DMS79 (cell line): ENCODE measurements around the gene CETN3.
"Not testable (repeated sequence)": the region's sequence is repeated elsewhere in the genome, so short reads cannot be mapped to it uniquely, and the experiment has no call there.

Experiments used
- DNase-seq: peaks from one replicate; lab custom pipeline; 2025; lab: John Stamatoyannopoulos, UW

The CETN3 gene

DNA sequence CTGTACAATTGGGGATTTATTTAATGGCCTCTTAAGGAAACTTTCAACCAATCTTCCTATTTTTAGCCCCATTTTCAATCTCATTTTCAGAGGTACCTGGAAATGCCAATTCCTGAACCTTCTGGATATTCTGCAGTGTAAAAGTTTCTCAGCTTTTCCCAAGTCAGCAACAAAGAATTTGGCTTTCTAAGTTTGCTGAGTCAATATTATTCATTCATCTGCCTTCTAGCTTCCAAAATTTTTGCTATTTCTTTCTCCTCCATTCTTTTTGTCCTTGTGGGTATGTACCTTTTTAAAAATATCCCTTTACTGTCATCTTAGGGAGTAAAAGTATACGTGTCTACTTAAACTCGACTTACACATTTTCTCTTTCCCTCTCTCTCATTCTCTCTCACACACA lies 25.7 kb downstream of the CETN3 start:
- DNase-seq, result no peak

DNA sequence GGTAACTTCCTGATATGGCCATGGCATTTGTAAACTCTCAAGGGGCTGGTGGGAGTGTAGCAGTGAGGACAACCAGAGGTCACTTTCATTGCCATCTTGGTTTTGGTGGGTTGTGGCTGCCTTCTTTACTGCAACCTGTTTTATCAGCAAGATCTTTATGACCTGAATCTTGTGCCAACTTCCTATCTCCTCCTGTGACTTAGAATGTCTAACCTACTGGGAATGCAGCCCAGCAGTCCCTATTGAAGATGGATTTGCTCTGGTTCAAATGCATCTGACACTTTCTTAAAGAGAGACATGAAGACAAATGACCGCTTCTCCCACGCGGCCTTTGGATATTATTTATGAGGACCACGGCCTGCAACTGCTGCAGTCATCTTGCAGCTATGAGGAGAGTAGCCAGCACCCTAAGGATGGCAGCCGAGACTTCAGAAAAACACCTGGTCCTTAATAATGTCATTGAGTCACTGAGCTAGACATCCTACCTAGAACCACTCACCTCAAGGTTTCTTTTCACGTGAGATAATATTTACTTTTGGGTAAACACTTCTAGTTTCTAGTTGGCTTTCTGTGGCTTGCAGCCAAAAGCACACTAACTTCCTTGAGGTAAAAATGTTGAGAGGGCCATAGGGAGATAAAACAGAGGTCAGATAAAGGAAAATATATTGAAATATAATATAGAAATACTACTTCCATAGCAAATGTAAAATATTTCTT lies 28.2 kb downstream of the CETN3 start:
- DNase-seq, result peak; percentile 13

DNA sequence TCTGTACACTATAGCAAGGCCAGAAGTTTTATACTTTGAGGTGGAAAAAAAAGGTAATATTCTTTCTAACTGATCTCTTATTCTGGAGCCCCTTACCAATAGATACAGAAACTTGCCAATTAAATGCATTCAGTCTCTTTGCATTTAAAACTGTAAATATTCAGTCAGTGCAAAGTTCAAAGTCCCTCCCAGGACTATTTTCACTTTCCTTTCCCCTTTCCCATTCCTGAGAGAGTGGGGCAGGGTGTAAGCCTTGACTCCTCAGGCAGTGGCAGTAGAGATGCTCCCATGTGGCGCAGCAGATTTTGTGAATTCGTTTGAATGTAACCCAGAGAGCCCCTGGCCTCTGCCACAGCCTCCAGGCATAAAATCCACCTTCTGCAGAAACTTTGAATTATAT lies 29.9 kb downstream of the CETN3 start:
- DNase-seq, result no peak

DNA sequence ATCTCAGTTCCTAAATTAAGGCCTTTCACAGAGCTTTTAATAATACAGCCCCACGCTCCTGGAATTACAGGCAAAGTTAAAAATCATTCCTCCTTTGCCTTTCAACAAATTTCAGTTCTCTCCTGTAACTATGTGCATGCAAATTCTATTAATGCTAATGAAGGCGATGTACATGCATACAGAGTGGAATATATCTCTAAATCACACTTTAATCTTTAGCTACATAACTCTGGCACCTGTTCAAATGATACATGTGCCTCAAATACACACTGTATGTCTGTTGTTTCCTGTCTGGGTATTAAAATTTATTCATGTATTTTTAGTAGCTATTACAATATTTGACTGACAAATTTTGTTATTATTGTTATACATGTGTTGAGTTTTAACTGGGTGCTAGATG lies 30.8 kb downstream of the CETN3 start:
- DNase-seq, result no peak

DNA sequence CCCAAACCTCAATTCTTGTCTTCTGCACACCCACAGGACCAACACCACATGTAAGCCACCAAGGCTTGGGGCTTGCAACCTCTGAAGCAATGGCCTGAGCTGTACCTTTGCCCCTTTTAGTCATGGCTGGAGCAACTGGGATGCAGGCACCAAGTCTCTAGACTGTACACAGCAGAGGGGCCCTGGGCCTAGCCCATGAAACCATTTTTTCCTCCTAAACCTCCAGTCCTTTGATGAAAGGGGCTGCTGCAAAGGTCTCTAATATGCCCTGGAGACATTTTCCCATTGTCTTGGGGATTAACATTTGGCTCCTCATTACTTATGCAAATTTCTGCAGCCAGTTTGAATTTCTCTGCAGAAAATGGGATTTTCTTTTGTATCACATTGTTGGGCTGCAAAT lies 38.3 kb downstream of the CETN3 start:
- DNase-seq, result not testable (repeated sequence)

DNA sequence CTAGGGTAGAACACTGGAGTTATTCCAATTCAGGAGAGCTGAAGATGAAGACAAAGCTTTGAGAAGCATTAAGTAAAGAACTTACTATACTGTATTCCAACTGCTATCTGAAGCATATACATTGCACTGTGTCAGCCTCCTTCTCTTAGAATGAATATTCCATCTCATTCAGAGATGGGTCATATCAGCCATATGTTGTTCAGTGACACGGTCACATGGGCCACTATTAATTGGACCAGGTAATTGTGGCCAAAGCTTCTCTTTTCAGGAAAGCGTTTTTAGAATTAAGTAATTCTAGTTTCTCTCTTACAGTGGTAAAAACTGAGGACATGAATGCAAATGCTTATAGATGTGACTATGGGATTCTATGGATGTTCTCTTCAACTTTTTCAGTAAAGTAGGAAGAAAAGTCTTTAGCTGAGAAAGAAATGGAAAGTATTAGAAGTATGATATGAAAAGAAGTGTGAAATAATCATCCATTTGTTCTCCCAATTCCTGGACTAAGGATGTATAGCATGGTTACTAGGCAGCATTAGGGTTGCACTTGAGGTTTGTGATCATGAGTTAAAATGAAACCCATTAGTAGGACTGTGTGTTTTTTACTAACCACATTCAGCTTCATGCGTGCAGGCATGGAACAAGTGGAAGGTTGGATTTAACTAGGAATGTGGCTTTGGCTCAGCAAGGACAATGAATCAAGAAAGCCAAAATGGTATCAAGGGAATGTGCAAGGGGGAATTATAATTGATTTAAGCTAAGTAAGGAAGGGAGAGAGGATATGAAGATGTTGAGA lies 40.9 kb downstream of the CETN3 start:
- DNase-seq, result no peak

DNA sequence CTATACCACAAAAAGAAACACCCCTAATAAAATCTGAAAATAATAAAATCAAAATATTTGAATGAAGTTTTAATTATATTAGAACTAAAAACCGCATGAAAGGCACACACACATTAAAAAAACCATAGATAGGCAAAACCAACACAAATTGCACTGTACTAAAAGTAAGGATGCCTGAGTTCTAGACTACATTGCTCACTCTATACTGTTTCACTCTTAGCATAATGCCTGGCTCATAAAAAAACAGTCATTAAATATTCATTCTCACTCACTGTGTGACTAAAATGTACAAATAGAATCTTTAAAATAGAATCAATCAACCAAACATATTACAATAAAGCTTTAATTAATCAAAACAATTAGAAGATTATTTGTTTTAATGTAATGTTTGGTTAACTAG lies 41.7 kb downstream of the CETN3 start:
- DNase-seq, result no peak

DNA sequence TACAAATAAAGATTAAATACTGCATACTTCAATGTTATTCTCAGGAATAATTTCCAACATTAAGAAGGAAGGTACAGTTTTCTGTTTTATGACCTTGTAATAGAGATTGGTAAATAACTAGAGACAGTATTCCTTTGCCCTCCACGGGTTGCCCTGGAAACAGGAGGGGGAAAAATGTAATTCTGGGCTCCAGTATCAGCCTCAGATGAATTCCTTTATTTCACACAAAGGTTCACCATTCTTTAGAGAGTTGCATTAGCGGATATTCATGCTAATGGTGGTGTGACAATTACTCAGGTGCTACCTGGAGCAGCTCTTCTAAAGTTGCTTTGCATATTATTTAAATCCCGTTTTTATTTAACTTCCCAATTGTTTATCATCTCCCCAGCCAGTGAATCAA lies 42.6 kb downstream of the CETN3 start:
- DNase-seq, result no peak

DNA sequence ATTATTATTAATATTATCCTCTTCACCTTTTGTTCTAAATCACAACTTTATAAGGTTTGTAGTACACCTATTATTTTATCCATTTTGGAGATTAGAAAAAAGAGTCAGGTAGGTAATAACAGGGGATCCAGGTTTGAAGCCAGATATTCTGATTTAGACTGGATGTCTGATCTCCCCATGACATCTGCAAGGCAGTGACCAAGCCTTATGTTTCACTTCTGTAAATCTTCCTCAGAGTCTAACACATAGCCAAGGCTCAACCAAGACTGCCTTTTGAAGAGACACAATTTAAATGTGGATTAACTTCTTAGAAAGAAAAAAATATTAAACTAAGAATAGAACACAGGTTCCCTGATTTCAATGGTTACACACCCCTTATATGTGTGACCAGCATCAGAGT lies 44.2 kb downstream of the CETN3 start:
- DNase-seq, result no peak

DNA sequence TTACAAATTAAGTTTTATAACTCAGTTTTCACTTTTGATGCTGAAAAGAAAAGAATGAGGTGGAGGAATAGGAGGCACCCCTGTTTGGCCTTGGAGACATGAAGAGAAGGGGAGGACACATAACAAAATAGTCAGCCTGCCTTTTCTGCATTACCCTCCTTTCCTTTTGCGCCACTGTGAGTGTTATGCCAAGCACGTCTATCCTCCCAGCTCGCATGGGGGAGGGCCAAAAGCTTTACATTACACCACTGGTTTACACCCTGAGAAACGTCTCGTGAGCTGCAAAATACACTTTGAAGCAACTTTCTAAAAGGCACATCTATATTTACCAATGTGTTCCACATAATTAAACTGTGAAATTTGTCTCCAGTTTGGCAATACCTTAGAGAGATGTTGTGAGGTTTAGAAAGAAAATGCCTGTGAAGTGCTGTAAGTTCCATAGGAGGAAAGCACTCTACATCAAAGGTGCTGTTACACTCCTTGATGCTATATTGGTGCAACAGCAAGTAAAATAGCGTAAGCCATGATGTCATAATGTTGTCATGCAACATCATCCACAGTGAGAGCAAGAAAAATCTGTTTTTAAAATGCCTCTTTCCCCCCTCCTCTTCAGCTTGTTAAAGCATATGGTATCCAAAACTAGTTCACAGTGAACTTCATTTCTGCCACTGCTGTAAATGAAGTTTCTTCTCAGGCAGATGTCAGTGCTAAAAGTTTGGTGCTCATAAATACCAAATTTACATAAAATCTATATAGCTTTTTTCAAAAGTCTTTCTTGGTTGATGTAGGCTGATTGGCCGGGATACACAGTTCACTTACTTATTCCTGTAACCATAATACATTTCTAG lies 50.3 kb downstream of the CETN3 start:
- no peak for DNase-seq

DNA sequence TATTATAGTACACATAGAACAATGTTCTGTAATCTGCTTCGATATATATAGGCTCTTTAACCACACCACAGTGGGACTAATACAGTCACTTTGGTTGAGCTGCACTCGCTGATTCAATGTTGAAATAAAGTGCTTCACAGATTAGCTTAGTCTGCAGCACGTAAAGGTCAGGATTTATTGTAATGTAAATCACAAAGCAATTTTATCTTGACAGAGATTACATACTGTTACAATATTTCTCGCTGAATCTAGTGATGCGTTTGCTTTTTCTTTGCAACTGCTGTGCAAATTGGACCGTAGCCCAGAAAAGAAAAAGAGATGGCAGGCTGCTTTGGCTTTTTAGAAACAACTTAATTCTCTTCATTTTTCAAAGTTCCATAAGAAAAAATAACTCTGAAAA lies 52.9 kb downstream of the CETN3 start:
- DNase-seq, result no peak

DNA sequence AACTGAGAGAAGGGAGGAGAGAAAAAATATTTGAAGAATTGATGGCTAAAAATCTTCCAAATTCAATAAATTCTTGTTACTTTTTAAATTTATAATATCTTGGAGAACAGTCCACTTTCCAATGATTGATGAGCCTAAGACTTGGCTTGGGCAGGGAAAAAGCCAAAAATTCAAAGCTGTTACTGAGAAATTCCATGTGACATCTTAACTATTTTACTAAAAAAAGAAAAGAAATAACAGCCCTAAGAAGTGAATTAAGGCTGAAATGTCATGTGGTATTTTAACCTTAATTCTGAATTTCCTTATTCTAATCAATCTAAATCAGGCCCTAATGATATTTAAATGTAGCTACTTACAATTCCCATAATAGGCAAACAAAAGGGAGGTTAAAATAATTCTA lies 53.4 kb downstream of the CETN3 start:
- DNase-seq, result no peak

DNA sequence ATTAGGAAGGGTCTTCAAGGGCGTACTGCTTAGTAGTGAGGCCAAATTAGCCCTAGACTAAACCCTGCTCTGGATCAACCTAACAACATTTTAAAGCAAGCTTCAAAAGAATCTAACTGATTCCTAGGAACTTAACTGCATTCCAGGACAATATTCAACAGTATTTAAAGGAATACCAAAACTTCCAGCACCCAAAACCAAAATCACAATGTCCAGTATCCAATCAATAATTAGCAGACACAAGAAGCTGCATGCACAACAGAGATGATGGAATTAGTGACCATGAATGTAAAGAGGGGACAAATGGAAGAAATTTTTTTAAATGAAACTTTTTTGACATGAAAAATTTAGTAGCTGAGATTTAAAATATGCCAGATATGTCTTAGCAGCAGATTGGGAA lies 53.9 kb downstream of the CETN3 start:
- no peak for DNase-seq

DNA sequence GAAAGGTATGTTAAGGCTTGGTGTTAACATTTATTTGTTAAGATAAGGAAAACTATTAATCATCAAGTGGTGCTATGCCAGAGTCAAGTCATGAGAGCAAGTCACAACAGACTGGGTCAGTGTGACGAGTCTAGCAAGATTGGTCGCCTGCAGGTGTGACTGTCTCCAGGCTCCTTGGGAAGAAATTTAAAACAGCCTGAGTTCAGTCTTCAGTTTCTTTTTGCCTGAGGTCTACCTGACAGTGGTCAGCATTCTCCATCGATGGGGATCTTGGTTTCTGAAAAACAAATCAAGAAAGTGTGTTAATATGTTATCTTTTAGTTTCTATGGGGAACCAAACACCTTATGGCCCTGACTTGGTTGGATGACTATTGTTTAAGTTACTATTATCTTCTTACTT lies 56.3 kb downstream of the CETN3 start:
- DNase-seq, result no peak

DNA sequence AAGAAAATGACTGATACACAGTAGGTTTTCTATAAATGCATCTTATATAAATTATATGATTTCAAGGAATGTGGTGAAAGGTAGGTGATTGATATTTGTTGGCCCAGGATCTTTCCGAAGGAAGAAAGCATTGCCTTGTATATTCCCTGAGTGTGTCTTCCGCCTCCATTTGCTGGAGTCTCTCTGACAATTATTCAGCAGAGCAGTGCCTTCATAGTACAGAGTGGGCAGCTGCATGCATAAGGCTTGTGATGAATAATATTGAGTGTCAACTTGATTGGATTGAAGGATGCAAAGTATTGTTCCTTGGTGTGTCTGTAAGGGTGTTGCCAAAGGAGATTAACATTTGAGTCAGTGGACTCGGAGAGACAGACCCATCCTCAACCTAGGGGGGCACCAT lies 58.5 kb downstream of the CETN3 start:
- no peak for DNase-seq

DNA sequence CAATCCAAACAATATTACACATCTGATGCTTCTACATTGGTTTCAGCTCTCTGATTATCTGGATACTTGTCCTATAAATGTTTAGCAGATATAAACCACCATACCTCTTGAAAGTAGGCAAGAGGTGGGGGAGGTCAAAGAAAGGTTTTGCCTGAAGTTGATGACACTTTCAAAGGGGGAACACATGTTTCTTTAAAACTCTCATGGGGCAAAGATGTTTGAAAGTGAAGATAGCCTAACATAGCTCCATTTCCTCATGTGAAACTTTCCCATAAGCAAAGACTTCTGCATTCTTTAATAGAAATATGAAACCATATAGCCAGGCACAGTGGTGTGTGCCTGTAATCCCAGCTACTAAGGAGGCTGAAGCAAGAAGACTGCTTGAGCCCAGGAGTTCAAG lies 62.1 kb downstream of the CETN3 start:
- DNase-seq, result no peak

DNA sequence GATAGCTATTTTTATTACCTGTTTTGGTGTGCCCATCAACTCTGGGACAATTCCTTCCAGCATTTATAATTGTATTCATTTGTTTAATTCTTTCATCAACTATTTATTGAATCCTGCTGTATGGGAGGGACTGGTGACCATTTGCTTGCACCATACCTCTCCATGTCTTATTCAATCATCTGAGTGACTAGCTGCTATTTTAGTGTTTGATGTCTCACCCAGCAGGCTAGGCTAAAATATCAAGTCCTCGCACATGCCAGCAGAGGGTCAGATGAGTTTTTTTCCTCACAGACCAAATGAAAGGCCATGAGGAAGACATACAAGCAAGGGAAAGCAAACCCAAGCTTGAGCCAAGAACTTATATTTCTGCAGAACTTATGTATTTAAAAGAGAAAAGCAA lies 63.9 kb downstream of the CETN3 start:
- DNase-seq, result no peak

DNA sequence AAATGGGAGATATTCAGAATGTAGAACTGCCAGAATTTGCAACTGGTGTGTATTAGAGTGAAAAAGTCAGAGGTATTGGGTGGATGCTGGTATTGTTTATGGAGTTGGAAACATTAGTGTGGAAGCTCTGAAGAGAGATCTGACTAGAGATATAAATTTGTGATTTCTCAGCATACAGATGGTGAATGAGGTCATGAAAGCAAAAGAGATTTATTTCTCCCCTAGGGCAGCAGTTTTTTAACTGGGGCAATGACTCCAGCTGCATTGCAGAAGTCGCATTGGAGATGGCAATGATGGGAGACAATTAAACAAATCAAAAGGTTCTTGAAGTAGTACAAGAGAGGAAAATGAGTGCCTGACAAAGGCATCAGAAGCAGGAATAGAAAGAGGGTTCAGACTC lies 64.9 kb downstream of the CETN3 start:
- DNase-seq, result no peak

DNA sequence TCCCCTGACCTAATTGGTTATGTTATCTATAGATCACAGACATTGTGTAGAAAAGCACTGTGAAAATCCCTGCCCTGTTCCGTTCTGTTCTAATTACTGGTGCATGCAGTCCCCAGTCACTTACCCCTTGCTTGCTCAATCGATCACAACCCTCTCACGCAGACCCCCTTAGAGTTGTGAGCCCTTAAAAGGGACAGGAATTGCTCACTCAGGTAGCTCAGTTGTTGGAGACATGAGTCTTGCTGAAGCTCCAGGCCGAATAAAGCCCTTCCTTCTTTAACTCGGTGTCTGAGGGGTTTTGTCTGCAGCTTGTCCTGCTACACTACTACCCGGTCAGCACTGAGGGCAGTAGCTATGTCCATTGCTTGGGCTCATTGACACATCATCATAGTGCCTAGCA lies 65.8 kb downstream of the CETN3 start:
- DNase-seq, result not testable (repeated sequence)

DNA sequence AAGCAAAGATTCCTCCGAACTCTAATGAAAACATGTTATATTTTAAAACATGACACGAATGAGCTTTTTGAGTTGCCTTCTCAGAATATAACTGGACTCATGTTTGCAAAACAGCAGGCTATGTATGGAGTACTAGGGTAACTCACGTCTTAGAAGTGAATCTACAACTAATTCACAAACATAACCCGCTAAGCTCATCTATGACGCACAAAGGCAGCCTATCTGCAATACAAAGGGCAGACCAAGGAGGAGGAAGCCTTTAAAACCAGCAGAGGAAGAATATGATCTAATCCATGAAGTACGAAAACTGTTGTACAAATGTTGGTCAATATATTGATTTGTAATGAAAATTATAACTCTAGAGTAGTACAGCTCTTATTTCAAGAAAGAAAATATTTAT lies 67.0 kb downstream of the CETN3 start:
- no peak for DNase-seq
